Epithelial cell of esophagus (primary cell): Measurements from ENCODE around the gene C2orf68.
"Not testable (repeated sequence)": the region's sequence is repeated elsewhere in the genome, so short reads cannot be mapped to it uniquely, and the experiment has no call there.

Experiments used
- DNase-seq: peaks from one replicate; pipeline ENCODE4 v3.0.0; 2010; ENCODE audit warnings: low read depth
- H3K4me3 ChIP-seq: 2 replicates; pipeline ENCODE4 v1.5.1; 2011; ENCODE audit warnings: mild to moderate bottlenecking, low read length, control low read depth
- CTCF ChIP-seq: IDR thresholded peaks from 2 replicates; pipeline ENCODE4 v1.5.1; 2011; ENCODE audit warnings: low read depth, mild to moderate bottlenecking, low read length, control low read depth, inconsistent platforms; ENCODE audit not compliant: insufficient read depth; ENCODE audit errors: missing control alignments

The C2orf68 gene

DNA sequence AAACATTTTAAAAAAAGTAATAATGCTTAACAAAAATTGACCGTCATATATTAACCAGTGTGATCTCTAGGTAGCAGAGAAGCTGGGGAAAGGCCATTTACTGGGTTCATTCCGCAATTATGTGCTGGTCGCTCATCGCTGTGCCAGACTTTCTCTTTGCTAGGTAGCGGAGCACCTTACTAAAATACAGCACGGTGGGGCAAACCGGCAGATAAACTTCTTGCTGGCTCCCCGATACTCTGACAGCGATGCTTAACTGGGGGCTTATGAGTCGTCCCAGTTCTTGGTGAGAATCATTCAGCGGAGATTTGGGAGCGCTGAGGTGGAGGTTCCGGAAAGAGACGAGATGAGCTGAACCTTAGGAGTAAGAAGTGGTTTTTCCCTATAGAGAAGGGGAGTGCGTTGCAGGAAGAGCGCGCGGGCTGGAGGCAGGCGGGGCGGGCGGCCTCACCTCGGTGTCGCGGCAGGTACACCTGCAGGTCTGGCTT is 605 bp downstream of the C2orf68 start:
- no peak for TF ChIP-seq CTCF
- H3K4me3 ChIP-seq: peak overlapping the region; percentile 74
- DNase-seq: no peak

- TF ChIP-seq CTCF: no peak
- no peak overlapping the region for H3K4me3 ChIP-seq
- no peak for DNase-seq
Observed at GRCh38 chr2:85607268-85608215, 4.3 kb downstream of the C2orf68 start.

- DNase-seq: no peak
- H3K4me3 ChIP-seq: no peak overlapping the region
- TF ChIP-seq CTCF: no peak
Observed at GRCh38 chr2:85606116-85606455, 5.8 kb downstream of the C2orf68 start.

DNA sequence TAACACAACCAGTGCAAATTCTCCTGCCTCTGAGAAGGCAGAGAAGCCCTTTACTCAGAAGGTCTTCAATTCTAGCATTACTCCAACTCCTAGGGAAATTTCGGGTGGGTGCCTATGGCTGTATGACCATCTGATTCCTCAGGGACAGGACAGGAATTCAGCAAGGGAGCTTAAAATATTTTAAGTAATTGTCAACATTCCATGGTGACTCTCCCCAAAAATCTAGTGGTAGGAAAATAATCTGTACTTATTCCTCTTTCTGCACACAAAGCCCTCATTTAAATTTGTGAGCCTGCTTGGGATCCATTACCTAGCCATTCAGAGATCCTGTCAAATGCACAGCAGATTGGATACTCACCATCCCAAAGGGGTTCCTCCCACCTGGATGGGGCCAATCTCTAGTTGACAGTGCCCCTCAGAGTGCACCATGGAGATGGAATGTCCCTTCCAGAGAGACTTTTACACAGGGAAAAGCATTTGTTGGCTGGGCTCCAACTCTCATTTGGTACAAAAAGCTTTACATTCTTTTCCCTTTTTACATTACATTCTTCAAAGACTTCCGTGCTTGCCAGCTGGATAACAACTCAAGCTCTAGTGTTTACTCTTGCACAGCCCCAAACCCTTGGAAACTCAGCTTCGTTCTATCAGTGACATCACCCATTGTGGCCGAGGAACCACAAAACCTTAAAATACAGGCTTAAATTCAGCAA is 6.3 kb downstream of the C2orf68 start:
- TF ChIP-seq CTCF: no peak
- H3K4me3 ChIP-seq: no peak overlapping the region
- DNase-seq: no peak

- TF ChIP-seq CTCF: no peak
- DNase-seq: peak; percentile 44
- H3K4me3 ChIP-seq: no peak overlapping the region
Observed at GRCh38 chr2:85604568-85605339, 7.1 kb downstream of the C2orf68 start.

DNA sequence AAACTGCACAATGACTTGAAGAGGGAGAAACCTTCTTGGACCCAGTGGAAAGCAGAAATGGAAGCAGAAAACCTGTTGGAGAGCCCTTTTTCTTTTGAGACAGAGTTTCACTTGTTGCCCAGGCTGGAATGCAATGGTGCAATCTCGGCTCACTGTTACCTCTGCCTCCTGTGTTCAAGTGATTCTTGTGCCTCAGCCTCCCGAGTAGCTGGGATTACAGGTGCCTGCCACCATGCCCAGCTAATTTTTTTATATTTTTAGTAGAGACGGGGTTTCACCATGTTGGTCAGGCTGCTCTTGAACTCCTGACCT is 7.8 kb downstream of the C2orf68 start:
- peak overlapping the region; percentile 73 for H3K4me3 ChIP-seq
- DNase-seq: not testable (repeated sequence)

DNA sequence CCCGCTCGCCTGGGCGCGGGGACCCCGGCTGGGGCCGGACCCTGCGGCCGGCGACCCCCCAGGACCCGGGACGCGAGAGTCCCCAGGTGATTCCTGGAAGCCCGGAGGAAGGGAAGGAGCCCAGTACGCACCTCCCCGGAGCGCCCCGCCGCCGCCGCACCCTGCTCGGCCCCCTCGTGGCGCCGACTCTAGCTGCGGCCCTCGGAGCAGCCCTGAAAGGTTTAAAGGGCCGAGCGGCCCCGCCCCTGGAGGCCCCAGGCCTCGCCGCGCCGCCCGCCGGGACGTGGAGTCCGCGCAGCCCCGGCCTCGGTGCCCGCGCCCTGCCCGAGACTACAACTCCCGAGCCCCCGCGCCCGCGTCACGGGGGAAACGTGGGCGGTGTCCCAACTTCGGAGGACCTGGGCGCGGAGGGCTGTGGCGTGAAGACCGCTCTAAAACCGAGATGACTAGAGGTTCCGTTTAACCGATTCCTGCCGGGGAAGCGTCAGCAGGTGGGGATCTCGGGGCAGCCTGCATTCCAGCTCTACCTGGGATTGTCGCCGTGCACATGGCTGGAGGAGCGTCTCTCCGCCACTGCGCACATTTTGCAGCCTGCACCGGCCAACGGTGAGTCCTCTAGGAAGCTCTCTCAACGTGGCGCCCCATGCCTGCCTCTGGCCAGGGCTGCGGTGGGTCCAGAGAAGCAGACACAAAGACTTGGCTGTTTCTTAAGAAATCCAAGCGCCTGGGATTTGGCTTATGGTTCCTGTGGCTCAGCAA is 9.2 kb downstream of the C2orf68 start, which contains the start of gene TMEM150A:
Gene TMEM150A, minus strand, starts transcription at position 223 of the 759 bp plus-strand sequence. CDS start 750 bp downstream, outside the sequence.
- DNase-seq: peak; percentile 91
- TF ChIP-seq CTCF: no peak
- H3K4me3 ChIP-seq: peak within 1 kb of the TSS; percentile 73
